ENCODE data around the gene HDAC4.

HDAC4 gene

DNA sequence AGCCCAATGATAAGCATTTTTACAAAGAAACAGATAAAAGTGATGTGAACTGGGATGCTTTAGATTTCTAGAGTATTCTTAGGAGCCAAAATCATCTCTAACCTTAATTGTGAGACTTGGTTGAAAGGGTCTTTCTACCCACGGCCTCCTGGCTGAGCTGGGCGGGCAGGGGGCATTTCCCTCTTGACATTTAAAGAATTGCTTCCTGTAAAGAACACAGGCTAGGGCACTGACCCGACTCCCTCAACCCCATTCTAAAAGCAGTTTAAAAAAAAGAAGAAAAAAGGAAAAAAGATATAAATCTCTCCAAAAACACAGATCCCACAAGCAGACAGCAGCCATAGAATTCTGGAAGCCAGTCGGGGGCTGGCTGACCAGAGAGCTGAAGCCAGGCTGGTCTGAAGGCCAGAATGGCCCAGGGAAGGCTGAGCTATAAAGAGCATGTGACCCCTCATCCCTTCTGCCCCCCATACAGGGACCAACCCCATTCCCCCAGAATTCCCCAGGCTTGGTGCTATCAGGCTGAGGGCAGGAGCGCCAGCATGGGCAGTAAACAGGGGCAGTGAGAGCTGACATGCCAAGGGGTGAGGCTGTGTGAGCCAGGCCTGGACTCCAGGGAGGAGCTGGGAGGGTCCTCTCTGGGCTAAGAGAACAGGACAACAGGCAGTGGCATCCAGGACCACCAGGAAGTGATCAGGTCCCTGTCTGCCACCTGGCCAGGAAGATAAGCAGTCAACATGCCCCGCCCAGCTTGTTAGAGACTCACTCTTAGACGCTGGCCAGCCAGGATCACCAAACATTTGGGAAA lies 188.5 kb downstream of the HDAC4 start:
- no peak for DNase-seq

DNA sequence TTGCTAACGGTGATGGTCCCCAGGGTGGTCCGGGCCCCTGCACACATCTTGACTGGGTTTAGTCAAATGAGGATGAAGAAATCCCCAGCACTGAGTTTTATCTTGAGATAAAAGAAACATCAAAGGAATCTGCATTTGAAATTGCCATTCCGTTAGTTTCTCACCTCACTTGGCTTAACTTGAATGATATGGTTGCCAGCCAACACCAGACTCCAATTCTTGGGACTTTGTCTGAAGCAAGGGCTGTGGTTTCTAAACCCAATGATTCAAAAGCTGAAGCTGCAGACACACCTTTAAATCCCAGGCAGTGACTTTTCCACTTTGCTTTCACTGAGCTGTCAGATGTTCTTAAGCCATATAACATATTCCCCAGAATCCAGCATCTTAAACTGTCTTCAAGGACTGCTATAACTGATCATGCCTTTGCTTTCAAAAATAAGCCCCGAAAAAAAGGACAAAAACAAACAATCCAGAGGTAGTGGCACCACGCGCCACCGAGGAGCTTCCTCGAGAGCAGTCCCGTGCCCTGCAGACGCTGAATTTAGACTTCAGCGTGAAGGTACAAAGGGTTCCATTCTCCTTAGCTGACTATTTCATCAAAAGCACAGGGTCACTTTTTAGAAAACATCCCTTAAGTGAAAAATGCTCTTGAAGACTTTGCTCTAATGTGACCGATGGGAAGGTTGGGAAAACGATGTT lies 189.3 kb downstream of the HDAC4 start:
- no peak for DNase-seq

DNA sequence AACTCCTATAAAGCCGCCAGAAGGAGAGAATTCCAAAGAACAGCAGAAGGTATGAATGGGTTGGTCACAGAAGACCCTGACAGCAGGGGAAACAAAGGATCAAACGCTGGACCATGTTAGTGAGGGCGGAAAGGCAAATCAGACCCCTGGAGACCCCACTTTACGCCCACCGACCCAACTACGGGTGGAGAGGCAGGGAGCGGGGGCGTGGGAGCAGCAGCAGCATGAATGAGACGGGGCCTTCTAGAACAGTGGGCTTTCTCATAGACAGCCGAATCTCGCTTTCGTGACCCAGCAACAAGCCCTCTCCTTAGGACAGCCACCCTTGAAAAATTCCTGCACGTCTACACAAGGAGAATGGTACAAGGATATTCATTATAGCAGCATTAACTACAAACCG lies 191.0 kb downstream of the HDAC4 start:
- DNase-seq: no peak

DNA sequence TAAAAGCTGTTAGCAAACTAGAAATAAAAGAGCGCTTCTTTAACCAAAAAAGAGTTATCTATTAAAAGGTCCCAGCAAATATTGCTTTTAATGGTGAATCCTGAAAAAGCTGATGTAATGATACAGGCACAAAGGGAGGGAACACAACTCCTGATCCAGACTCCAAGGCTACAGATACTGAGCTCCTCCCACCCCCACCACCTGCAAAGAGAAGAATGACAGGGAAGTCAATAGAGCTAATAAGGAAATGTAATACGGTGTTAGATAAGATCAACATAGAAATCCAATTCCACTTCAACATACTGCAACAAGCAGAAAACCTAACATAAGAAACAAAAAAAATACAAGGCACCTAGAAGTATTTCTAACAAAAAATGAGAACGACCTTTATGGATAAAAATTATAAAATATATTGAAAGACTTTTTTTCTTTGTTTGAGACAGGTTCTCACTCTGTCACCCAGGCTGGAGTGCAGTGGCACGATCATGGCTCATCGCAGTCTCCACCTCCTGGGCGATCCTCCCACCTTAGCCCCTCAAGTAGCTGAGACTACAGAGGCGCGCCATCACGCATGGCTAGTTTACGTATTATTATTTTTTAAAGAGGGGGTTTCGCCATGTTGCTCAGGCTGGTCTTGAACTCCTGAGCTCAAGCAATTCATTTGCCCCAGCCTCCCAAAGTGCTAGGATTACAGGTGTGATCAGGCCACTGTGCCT lies 192.2 kb downstream of the HDAC4 start:
- no peak for DNase-seq

DNA sequence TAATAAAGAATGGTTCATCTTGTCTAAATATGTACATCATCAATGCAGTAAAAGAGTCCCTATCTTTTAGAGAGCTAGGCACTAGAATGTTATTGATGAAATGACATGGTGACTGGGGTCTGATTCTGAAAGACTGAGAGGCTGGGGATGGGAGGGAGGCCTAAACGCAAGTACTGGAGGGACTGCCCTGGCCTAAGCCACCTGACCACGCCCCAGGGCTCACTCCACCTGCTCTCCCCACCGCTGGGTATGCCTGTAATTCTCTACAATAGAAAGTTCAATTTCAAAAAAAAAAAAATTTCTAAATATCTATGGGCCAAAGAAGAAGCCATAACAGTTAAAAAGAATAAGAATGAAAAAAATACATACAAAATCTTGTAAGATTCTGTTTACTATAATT lies 194.0 kb downstream of the HDAC4 start:
- DNase-seq: no peak

DNA sequence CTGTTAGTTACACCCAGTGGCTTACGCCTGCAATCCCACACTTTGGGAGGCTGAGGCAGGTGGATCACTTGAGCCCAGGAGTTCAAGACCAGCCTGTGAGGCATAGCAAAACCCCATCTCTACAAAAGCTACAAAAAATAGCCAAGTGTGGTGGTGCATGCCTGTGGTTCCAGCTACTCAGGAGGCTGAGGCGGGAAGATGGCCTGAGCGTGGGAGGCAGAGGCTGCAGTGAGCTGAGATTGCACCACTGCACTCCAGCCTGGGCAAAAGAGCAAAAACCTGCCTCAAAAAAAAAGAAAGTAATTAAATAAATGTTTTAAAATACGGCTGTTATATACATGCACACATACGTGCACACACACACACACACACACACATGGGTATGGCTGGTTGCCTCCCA lies 194.8 kb downstream of the HDAC4 start:
- DNase-seq: no peak

DNA sequence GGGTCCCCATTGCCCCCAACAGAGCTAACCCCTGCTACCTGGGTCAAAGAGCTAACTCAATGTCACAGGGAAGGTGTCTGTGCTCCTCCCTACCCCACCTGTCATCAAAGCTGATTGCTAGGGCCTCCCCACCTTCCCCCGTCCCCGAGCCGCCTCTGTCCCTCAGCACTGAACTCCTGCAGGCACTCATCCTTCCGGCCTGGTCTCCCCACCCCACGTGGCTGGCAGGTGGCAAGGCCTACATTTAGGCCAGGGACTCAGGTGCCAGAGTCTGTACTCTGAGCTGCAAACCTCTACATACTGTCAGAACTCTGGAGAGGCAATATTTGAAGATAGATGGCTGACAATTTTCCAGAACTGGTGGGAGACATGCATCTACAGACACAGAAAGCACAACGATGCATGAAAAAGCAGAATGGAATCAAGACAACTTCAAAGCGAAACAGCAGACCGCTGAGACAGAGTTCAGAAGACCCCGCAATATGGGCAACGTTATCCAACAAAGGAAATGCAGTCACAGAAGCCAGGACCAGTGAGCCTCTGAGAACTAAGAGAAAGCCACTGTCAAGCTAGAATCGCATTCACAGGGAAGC lies 195.8 kb downstream of the HDAC4 start:
- DNase-seq: no peak

DNA sequence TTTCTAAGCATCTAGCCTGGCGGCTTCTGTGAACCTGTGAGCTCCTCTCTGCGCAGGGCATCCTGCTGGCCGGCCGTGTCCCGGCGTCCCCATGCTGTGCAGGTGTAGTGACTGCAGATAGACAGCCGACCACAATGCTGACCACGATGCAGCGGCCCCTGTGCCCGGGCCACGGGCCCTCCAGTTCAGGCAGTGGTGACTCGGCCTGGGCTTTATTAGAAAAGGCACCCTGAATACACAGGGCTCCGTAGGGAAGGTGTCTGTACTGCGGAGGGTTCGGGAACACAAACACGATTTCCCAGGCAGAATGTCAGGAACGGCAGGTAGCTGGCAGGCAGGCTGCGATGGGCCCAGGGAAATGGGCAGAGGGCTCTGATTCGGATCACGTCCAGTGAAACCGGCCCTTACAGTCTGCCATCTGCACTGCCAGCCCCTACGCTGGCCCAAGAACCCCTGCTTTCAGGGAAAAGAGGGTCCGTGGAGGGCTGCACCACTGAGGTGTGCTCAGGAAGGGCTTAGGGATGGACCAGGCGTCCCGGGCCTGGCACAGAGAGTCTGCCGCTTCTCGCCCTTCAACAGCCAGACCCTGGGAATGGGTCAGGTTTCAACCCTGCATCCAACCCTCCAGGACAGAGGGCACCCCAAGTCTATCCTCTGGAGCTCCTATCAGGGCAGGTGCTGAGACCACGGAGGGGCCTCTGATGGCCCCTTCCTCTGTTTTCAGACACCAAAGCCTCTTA lies 196.5 kb downstream of the HDAC4 start:
- no peak for DNase-seq

DNA sequence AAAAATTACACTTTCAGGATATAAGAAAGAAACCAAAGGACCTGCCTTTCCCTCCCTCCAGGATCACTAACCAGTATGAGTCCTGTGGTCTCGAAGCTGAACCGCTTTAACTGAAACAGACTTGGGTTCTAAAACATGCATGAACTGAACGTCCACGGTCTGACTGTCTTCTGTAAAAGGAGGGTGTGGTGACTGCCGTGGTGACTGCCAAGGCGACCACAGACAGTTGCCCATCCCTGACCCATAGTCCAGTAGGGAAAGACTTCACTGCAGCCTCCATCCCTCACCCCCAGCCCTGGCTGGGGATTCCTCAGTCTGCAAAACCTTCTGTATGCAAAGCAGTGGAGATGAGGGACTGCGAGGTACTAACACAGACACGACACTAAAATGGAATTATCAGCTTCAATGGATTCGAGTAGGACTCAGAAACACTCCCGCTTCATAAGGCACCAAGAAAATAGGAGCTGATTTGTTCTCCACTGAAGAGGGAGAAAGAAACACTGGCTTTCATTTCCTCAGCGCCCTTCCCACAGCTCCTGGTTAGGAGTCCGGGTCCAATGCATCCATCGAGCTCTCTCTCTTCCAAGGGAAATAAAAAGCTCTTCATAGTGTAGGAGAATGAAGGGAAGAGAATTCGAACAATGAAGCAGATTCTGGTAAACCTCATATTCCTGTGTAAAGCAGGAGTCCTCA lies 197.2 kb downstream of the HDAC4 start:
- no peak for DNase-seq

DNA sequence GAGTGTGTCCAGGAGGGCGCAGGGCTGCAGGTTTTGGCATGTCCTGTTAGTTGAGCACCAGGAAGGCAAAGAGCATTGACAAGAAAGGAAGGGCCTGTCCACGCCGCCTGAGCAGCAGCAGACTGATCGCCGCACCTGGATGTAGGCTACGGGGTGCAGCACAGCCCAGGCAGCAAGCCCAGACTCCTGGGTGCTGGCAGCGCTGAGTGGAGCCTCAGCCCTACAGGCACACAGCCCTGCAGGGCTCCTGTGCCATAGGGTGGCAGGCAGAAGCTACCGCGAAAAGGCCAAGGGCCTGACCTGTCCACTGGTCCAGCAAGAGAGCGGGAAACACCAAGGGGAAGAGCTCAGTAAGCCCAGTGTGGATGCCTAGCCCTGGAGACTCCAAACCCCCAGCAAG lies 198.0 kb downstream of the HDAC4 start:
- no peak for DNase-seq

DNA sequence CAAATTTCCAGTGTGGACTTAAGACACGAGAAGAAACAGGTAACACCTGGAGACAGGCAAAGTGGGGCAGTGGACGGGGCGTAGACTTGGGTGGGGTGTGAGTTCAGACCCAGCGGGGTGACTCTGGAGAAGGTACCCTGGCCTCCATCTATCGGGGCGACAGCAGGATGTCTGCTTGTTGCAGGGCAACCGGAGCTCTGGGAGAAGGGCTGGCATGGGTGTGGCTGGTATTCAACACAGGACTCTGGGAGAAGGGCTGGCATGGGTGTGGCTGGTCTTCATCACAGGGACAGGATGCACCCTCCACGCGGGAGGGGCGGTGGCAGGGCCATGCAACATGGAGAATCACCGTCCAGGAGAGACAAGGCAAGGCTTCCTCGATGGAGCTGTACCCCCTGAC lies 198.5 kb downstream of the HDAC4 start:
- DNase-seq: no peak

DNA sequence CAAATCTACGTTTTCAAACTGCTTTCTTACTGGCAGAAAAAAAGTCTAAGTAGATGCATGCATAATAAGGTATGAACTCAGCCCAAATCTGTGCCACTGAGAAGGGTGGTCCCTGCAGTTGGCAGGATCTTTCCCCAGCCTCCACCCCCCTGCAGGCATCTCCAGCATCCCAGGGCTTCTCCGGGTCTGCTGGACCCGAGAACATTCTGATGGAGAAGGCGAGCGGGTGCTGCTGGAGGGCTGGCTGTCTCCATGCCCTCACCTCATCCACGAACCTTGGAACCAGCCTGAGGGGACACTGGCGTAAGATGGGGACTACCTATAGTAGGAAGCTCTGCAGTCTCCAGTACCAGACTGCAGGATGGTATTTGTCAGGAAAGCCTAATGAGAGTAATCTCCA lies 198.9 kb downstream of the HDAC4 start:
- no peak for DNase-seq

DNA sequence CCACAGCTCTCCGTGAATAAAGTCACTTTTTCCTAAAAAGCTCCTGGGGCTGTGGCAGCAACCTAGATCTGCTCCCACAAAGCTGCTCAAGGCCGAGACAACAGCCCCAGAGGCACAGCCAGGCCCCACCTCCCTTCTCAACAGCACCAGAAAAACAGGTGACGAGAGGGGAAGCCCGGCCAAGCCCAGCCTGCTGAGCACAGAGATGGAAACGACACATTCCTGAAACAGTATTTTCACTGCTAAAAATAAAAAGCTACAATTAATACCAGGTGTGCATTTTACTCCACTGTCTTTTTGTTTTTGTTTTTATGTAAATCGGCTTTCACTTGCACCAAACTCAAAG lies 199.3 kb downstream of the HDAC4 start:
- no peak for DNase-seq

DNA sequence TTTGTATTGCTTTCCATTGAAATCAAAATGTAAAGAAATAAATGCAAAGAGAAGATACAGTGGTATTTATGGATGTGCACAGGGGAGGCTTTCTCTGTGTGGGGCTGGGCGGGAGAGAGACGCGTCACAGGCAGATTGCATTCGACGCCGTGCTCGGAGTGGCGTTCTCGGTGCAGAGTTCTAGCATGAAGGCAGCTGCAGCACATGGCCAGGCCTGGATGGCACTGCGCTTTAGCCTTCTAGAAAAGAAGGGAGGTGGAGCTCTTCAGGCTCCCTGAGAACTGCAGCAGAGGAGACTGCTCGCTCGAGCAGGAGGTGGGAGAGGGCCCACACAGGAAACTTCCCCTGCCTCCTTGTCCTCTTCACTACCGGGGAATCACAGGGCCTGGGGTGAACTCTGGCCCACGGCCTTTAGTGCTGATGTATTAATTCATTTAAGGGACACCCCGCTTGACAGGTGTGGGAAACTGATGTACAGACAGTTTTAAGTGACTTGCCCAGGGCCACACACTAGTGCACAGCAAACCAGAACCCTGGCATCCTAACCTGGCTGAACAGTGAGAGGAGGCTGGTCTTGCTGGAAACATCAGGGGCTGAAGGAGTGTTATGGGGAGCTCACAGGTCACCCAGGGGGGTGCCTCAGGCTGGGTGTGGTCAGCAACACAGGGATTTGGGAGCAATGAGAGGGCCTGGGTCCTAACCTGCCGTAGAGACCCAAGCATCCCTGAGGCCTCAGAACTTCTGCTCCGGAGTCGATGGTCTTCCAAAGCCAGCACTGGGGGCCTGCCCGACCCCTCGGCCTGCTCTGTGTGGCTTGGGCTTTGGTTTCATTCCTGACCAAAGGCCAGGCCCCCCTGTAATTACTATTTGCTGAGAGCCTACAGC lies 199.9 kb downstream of the HDAC4 start:
- DNase-seq: no peak

DNA sequence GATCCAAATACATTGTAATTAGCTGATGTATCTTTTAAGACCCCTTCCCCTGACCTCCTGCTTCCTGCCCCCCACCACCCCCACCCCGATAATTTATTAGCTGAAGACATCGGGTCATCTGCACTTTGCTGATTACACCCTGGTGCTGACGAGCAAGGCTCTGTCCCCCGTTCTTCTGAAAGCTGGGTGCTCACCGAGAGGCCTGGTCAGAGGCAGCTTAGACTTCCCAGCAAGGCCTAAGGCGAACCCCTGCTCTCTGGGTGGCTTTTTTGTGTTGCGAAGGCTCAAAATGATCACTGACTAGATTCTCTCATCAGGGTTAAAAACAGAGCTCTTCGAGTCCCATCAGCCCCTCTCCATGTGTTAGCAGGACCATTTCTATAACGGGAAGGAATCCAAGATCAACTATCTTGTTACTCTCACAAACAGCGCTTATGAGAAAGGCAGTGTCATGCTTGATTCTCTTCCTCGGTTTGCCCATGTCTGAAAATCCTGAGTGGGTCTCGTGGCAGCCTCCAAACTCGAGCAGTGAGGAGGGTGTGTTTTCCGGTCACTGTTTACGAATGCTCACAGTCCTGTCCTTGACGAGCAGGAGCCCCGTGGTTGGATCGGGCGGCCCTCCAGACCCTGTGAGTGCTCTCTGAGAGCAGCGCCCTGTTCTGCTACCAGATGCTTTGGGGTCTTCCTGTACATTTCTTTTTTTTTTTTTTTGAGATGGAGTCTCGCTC lies 201.6 kb downstream of the HDAC4 start:
- no peak for DNase-seq

DNA sequence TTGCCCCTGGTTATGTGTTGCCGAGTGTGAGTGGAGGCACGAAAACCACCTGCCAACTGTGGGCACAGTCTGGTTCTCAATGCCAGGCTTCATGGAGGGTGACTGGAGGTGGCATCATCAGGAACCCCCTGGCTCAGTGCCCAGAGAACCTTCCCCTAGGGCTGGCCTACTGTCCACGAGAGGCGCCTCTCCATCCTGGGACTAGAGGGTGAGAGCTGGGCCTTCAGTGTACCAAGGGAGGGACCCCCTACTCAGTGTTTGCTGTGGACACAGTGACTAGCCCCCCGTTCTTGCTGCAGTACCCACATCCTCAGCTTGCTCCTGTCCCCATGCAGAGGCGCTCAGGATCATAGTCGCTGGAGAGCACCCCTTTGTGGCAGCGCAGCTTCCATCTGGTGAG lies 202.6 kb downstream of the HDAC4 start:
- no peak for DNase-seq

DNA sequence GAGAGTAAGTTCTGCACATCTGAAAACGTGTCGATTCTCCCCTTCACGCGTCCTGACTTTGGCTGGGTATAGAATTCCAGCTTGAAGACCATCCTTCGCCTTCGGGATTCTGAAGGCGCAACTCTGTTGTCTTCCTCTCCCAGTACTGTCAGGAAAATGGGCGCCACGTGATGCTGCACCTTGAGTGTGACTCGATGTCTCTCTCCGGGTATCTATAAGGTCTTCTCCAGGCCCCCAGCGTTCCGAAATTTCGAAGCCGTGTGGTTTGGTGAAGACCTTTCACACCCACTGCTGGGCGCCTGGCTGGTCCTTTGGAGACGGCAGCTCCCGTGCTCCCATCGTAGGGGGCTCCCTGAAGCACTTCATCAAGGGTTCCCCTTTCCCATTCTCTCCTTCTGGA lies 203.7 kb downstream of the HDAC4 start:
- DNase-seq: no peak

DNA sequence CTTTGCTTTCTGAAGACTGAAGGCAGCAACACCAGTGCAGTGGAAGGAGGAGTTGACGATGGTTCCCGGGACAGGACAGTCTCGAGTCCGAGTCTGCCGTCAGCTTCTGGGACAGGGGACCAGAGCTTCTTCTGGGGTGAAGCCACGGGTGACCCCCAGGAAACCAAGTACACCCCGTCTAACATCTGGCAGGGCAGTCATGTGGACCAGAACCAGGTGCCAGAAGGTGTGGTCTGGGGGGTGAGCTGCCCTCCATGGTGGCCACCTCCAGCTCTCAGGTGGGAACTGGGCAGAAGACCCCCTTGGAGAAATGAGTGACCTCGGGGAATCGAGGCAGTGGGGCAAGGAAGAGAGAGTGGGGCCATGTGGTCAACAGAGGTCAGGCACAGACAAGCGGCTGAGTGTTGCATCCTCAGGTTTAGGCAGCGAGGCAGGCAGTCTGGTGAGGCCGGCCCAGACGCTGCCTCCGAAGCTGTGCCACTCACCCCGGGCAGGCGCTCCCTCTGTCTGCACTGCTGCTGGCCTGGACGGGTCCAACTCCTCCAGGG lies 204.3 kb downstream of the HDAC4 start:
- DNase-seq: no peak

DNA sequence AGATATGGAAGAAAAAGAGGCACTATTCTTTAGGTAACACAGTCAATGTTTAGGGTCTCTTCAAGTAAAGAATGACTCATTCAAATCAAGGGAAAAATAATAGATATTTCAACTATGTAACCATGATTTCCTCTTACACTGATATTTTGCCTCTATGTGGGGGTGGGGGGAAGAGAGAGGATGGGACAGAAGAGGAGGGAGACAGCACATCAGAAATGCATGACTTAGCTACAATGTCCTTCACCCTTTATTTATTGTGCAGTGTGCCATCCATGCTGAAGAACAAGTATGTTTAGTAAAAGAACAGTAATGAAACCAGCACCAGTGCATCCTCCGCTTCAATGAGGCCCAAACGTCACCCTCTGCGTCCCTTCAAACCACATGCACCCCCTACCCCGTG lies 204.8 kb downstream of the HDAC4 start:
- no peak for DNase-seq

DNA sequence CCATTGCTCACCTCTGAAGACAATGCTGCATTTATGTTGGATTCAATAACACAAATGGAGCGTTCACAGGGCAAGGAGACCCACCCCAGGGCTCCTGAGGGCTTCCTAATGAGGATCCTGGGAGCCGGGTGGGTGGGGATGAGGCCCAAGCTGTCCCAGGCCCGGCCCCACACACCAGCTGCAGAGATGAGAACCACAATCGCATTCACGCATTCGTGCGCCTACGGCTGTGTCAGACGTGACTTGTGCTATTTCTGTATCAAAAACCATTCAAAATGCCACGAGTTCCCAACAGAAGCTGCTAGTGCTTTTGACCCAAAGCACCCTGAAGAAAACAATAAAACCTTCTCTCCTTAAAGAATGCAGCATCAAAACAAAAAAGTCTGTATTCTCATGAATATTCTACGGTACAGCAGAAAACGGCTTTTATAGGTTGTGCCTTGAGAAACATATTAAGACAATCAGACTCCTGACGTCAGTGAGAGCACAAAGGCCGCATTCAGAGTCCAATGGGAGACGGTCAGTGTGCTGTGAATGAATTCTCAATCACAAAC lies 205.4 kb downstream of the HDAC4 start:
- no peak for DNase-seq

Data from stimulated activated CD8-positive, alpha-beta memory T cell treated with anti-CD3 and anti-CD28 coated beads, Interleukin-4, amount 100 ng/mL, for 48 hours (primary cell).